ENCODE data around the gene RAB37.

The RAB37 gene

GRCh38 chr17:74736513-74737298, at the start of gene RAB37:
Gene RAB37 (plus strand): TSS chr17:74737256. CDS start chr17:74737273, 17 bp downstream.
- DNase-seq, result no peak

- no peak for DNase-seq
Measured at GRCh38 chr17:74687886-74688285, 49.2 kb upstream of the RAB37 start.

- no peak for DNase-seq
Measured at GRCh38 chr17:74690409-74690825, 46.6 kb upstream of the RAB37 start.

GRCh38 chr17:74691151-74691550, 45.9 kb upstream of the RAB37 start:
- no peak for DNase-seq

- DNase-seq, result no peak
Measured at GRCh38 chr17:74694081-74694480, 43.0 kb upstream of the RAB37 start.

GRCh38 chr17:74695629-74696028, 41.4 kb upstream of the RAB37 start:
- no peak for DNase-seq

- DNase-seq, result no peak
Measured at GRCh38 chr17:74697515-74697914, 39.5 kb upstream of the RAB37 start.

GRCh38 chr17:74698069-74698468, 39.0 kb upstream of the RAB37 start:
- no peak for DNase-seq

- no peak for DNase-seq
Measured at GRCh38 chr17:74699236-74699635, 37.8 kb upstream of the RAB37 start.

GRCh38 chr17:74702116-74702871, 34.8 kb upstream of the RAB37 start:
- no peak for DNase-seq

- DNase-seq, result no peak
Measured at GRCh38 chr17:74703311-74703710, 33.7 kb upstream of the RAB37 start.

- DNase-seq, result no peak
Measured at GRCh38 chr17:74704544-74704943, 32.5 kb upstream of the RAB37 start.

GRCh38 chr17:74711058-74711824, 25.8 kb upstream of the RAB37 start:
- DNase-seq, result no peak

- no peak for DNase-seq
Measured at GRCh38 chr17:74712301-74712700, 24.8 kb upstream of the RAB37 start.

- no peak for DNase-seq
Measured at GRCh38 chr17:74712756-74713155, 24.3 kb upstream of the RAB37 start, which contains the start of gene CD300LF. Gene CD300LF (minus strand): TSS chr17:74712923. CDS start chr17:74712866, 57 bp downstream.

GRCh38 chr17:74713171-74713755, 23.8 kb upstream of the RAB37 start:
- no peak for DNase-seq

- no peak for DNase-seq
Measured at GRCh38 chr17:74715144-74715543, 21.9 kb upstream of the RAB37 start.

- DNase-seq, result no peak
Measured at GRCh38 chr17:74720506-74720905, 16.6 kb upstream of the RAB37 start.

- no peak for DNase-seq
Measured at GRCh38 chr17:74722782-74723181, 14.3 kb upstream of the RAB37 start.

- DNase-seq, result no peak
Measured at GRCh38 chr17:74723891-74724290, 13.2 kb upstream of the RAB37 start.

GRCh38 chr17:74725111-74725510, 11.9 kb upstream of the RAB37 start:
- DNase-seq, result no peak

- no peak for DNase-seq
Measured at GRCh38 chr17:74728033-74728701, 8.9 kb upstream of the RAB37 start.
